Gastroesophageal sphincter (tissue), 4 donors: ENCODE data around the gene PTPRN2. TPM values are rescaled to one million over a fixed set of nuclear protein-coding genes. Genes with fewer than 3 reads are reported as not detected.

ENCODE experiments used
- ATAC-seq: fragments of 150-250 bp; one replicate; pipeline ENCODE4 v1.9.1; 2016; ENCODE audit warnings: mild to moderate bottlenecking, moderate library complexity
- H3K27ac ChIP-seq, 4 donors: fragments of 200-600 bp; sonication (generic) in 3 of 4; 1 replicate in 3 of 4; 2 replicates in 1 of 4; pipeline ENCODE4 v1.5.1; 2016 to 2019
- H3K27me3 ChIP-seq: fragments of 200-600 bp; sonication (generic); one replicate; pipeline ENCODE4 v1.5.1; 2019
- H3K36me3 ChIP-seq, 2 donors: fragments of 200-600 bp; sonication (generic); one replicate each; pipeline ENCODE4 v1.5.1; 2019; ENCODE audit warnings: control low read depth in 1 of 2
- H3K4me1 ChIP-seq, 3 donors: fragments of 200-600 bp; sonication (generic); 1 replicate in 2 of 3; 2 replicates in 1 of 3; pipeline ENCODE4 v1.5.1; 2016 to 2019; ENCODE audit warnings: control low read depth in 2 of 3
- H3K4me3 ChIP-seq, 2 donors: fragments of 200-600 bp; sonication (generic); one replicate each; pipeline ENCODE4 v1.5.1; 2019; ENCODE audit warnings: mild to moderate bottlenecking in 1 of 2, moderate library complexity in 1 of 2
- H3K9me3 ChIP-seq, 3 donors: fragments of 200-600 bp; sonication (generic); one replicate each; pipeline ENCODE4 v1.5.1; 2017 to 2019; ENCODE audit warnings: control low read depth in 2 of 3
- EP300 ChIP-seq: sonication (generic); formaldehyde crosslinking; IDR thresholded peaks from one replicate; pipeline ENCODE4 v1.6.1; 2017; ENCODE audit warnings: antibody characterized with exemption, mild to moderate bottlenecking
- POLR2A ChIP-seq, 2 donors: fragments of 450-650 bp; IDR thresholded peaks; one replicate each; pipeline ENCODE4 v1.6.1; 2017; ENCODE audit warnings: antibody characterized with exemption in 2 of 2, mild to moderate bottlenecking in 2 of 2, moderate library complexity in 1 of 2
- POLR2AphosphoS5 ChIP-seq: sonication (generic); formaldehyde crosslinking; IDR thresholded peaks from one replicate; pipeline ENCODE4 v1.6.1; 2017; ENCODE audit warnings: antibody characterized with exemption
- WGBS, 2 donors: methylation state at CpG; one replicate each; pipeline ENCODE4 v1.1.5; 2018; ENCODE audit warnings: low coverage in 1 of 2; 5-methylcytosine and 5-hydroxymethylcytosine counted together
- total RNA-seq, 4 donors: library from RNA; depleted of rRNA; stranded (reverse); fragments of >200 nt; gene quantifications; one replicate each; pipeline ENCODE4 v1.1.0, GENCODE V29; 2016
- TF ChIP-seq, protein P1 (sequence below), 4 experiments: fragments of 200-600 bp in 2 of 4; fragments of 450-650 bp in 2 of 4; sonication (generic) in 1 of 4; IDR thresholded peaks; one replicate each; pipeline ENCODE4 v1.5.1; 2017 to 2019; ENCODE audit warnings: antibody characterized with exemption in 4 of 4, mild to moderate bottlenecking in 2 of 4, moderate library complexity in 2 of 4

PTPRN2 gene
- total RNA-seq, 4 donors from 2014 or later, result 1.7 to 4.7 (median 3.3) TPM

DNA sequence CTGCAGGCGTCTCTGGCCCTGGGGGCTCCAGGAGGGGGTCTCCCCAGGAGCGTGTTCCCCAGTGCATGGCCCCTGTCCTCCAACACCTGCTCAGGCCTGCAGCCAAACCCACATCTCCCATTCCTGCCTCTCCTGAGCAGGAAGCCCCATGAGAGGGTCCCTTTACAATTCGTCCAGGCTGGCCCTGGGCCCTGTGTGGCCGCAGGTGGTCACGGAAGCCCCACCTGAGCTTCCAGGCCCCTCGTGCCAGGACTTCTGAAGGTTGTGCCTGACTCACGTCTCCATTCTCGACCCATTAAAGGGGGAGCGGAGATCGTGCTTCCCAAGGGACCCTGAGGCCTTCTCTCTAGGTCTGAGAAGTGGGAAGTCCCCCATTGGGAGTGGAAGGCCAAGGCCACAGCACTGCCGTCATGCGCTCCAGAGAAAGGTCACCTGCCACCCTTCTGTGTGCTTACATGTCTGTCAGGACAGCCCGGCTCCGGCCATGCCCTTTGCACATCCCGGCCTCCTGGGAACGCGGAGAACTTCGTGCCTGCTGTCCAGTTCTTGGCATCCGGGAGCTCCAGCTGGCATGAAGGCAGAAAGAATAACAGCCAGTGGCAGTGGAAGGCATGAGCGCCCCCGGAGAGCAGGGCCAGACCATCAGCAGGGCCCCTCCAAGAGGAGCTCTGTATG is 868.5 kb downstream of the PTPRN2 start:
- no peaks in the 10 kb centered on the region for H3K4me1 ChIP-seq
- H3K27me3 ChIP-seq, result peaks cover 13% of the 10 kb centered on the region
- ATAC-seq, result no peak
- no peak overlapping the region for H3K4me3 ChIP-seq
- WGBS, 2 donors, result 93% methylated on average over 2 of the region's 21 CpGs; no CpG with 5 or more reads in 1 of the 2 donors
- TF ChIP-seq EP300 (no peak), POLR2A (IDR thresholded peaks at IDR 0.05) (no peak), POLR2AphosphoS5 (no peak)
- TF ChIP-seq, protein P1, sequence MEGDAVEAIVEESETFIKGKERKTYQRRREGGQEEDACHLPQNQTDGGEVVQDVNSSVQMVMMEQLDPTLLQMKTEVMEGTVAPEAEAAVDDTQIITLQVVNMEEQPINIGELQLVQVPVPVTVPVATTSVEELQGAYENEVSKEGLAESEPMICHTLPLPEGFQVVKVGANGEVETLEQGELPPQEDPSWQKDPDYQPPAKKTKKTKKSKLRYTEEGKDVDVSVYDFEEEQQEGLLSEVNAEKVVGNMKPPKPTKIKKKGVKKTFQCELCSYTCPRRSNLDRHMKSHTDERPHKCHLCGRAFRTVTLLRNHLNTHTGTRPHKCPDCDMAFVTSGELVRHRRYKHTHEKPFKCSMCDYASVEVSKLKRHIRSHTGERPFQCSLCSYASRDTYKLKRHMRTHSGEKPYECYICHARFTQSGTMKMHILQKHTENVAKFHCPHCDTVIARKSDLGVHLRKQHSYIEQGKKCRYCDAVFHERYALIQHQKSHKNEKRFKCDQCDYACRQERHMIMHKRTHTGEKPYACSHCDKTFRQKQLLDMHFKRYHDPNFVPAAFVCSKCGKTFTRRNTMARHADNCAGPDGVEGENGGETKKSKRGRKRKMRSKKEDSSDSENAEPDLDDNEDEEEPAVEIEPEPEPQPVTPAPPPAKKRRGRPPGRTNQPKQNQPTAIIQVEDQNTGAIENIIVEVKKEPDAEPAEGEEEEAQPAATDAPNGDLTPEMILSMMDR (IDR thresholded peaks at IDR 0.05), result no peak
- no peaks in the 10 kb centered on the region for H3K9me3 ChIP-seq
- H3K27ac ChIP-seq, result no peak overlapping the region
- H3K36me3 ChIP-seq, result no peaks in the 10 kb centered on the region

DNA sequence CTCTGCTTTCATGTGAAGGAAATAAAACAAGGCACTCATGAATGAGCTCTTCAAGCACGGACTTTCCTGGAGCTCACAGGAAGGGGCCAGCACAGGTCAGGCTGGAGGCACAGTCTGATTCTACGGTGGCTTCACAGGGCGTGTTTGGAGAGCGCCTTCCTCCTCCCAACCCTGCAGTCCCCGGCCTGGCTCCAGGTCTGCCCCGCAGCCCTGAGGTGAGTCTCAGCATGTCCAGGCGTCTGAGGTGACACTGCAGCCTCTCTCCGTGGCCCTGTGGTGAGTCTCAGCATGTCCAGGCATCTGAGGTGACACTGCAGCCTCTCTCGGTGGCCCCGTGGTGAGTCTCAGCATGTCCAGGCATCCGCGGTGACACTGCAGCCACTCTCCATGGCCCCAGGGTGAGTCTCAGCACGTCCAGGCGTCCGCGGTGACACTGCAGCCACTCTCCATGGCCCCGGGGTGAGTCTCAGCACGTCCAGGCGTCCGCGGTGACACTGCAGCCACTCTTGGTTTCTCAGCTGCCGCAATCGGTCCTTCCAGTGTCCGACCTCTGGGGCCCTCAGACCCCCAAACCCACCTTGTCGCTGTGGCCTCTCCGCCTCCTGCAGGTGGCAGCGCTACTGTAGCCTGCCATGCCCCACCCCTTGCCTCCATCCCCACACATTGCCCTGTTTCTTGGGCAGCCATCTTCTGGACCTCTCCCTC is 869.2 kb downstream of the PTPRN2 start:
- TF ChIP-seq POLR2AphosphoS5, result no peak
- TF ChIP-seq POLR2A (IDR thresholded peaks at IDR 0.05), result no peak
- TF ChIP-seq, protein P1 (IDR thresholded peaks at IDR 0.05), result no peak
- TF ChIP-seq EP300, result no peak
- no peak for ATAC-seq
- Histone ChIP-seq H3K4me1 (no peaks in the 10 kb centered on the region), H3K9me3 (no peaks in the 10 kb centered on the region), H3K27ac (no peak overlapping the region), H3K4me3 (no peak overlapping the region), H3K27me3 (peaks cover 10% of the 10 kb centered on the region), H3K36me3 (no peaks in the 10 kb centered on the region)
- 33 to 79% methylated on average over 1 to 15 of the region's 27 CpGs for WGBS, 2 donors

DNA sequence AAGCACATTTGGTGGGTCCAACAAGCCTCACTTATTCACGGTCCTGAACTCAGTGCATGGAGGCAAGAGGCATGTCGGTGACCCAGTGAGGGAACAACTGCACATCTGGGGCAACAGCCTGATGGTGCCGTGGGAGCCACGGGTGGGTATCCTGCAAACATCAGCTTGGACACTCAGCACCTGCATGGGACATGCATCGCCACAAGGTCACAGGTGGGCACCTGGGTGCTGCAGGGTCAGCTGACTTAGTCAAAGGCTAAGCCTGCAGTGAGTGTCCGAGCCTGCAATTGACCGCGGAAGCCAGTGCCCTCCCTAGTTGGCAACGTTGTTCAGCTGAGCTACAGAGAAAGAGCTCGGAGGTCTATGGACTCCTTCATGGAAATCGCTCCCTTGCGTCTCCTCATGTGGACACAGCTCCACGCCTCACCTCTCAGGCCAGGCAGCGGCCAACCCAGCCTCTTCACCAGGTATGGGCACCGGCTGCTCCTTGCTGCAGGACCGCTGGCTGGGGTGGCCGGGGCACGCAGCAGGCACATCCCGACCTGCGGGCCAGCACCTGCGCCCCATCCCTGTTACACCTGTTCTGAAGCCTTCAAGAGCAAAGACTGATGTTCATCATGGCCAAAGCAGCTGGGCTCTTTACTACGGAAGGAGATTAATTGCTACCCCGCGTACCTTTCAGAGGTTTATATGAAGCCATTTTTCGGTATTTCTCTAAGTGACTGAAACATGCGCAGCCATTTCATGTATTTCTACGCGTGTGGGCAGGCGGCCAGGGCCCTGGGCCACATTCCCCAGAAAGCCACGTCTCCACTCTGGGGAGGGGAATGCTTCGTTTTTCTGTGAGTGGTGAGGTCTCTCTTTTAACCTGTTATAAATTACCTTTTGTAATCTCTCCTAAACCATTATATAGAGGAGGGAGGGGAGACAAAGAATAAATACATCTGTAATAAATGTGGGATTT is 870.1 kb downstream of the PTPRN2 start:
- Histone ChIP-seq H3K27me3 (peaks cover 8% of the 10 kb centered on the region), H3K4me1 (no peaks in the 10 kb centered on the region), H3K27ac (no peak overlapping the region), H3K9me3 (no peaks in the 10 kb centered on the region), H3K36me3 (no peaks in the 10 kb centered on the region), H3K4me3 (no peak overlapping the region)
- TF ChIP-seq EP300, result no peak
- TF ChIP-seq POLR2AphosphoS5, result no peak
- TF ChIP-seq, protein P1 (IDR thresholded peaks at IDR 0.05), result no peak
- TF ChIP-seq POLR2A (IDR thresholded peaks at IDR 0.05), result no peak
- no peak for ATAC-seq
- WGBS, 2 donors, result 56 to 85% methylated on average over 9 to 10 of the region's 31 CpGs

DNA sequence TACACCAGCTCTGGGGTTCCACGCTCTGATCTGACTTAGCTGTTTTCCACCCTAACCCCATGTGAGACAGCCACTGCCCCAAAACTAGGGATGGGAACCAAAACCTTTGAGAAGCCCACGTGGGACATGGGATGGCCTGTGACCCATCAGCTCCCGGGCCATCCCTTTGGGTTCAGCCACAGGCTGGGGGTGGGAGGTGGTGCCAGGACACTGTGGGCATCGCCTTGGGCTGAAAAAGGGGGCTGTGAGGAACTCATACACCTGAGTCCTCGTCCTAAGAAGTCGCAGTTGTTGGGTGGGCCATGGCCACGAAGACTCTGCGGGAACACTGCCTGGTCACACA is 871.7 kb downstream of the PTPRN2 start:
- WGBS, 2 donors, result no CpG with 5 or more reads among the region's 8 CpGs
- Histone ChIP-seq H3K27me3 (peaks cover 8% of the 10 kb centered on the region), H3K27ac (no peak overlapping the region), H3K4me1 (no peaks in the 10 kb centered on the region), H3K9me3 (no peaks in the 10 kb centered on the region), H3K4me3 (no peak overlapping the region), H3K36me3 (no peaks in the 10 kb centered on the region)
- ATAC-seq, result no peak
- no peak for TF ChIP-seq POLR2AphosphoS5
- TF ChIP-seq, protein P1 (IDR thresholded peaks at IDR 0.05), result no peak
- TF ChIP-seq POLR2A (IDR thresholded peaks at IDR 0.05), result no peak
- TF ChIP-seq EP300, result no peak
